ENCODE data around the gene ANXA4.

ANXA4 gene

GRCh38 chr2:69695850-69696216 lies 46.1 kb upstream of the ANXA4 start:
- DNase-seq (ENCODE audit: extremely low read depth, insufficient read length), result no peak
- Histone ChIP-seq H3K4me3 (replicated peaks; ENCODE audit: low read depth, low read length) (no peak overlapping the region), H3K27me3 (replicated peaks; ENCODE audit: control insufficient read depth, insufficient read depth, low read length) (no peaks in the 10 kb centered on the region), H3K36me3 (ENCODE audit: control insufficient read depth, insufficient read depth, low read length) (no peaks in the 10 kb centered on the region)
- TF ChIP-seq, protein P1, sequence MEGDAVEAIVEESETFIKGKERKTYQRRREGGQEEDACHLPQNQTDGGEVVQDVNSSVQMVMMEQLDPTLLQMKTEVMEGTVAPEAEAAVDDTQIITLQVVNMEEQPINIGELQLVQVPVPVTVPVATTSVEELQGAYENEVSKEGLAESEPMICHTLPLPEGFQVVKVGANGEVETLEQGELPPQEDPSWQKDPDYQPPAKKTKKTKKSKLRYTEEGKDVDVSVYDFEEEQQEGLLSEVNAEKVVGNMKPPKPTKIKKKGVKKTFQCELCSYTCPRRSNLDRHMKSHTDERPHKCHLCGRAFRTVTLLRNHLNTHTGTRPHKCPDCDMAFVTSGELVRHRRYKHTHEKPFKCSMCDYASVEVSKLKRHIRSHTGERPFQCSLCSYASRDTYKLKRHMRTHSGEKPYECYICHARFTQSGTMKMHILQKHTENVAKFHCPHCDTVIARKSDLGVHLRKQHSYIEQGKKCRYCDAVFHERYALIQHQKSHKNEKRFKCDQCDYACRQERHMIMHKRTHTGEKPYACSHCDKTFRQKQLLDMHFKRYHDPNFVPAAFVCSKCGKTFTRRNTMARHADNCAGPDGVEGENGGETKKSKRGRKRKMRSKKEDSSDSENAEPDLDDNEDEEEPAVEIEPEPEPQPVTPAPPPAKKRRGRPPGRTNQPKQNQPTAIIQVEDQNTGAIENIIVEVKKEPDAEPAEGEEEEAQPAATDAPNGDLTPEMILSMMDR (IDR thresholded peaks at IDR 0.05; ENCODE audit: insufficient read depth, low read length, poor library complexity, severe bottlenecking), result no peak

DNA sequence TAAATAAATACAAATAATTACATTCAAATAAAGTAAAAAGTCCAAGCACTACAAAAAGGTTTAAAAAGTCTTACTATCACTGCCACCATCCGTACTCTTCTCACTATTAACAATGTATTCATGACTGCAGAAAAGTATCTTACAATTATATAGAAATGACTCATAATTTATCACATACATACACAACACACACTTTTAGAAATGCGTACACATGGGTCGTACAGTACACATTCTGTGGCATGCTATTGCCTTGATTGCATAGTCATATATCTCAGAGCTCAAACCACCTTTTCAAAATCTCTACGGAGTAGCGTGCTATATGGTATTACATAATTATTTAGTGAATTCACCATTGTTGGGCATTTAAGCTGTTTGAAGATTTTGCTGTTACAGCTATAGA lies 41.6 kb upstream of the ANXA4 start:
- DNase-seq (ENCODE audit: extremely low read depth, insufficient read length), result no peak
- H3K27me3 ChIP-seq (replicated peaks; ENCODE audit: control insufficient read depth, insufficient read depth, low read length), result no peaks in the 10 kb centered on the region
- H3K4me3 ChIP-seq (replicated peaks; ENCODE audit: low read depth, low read length), result no peak overlapping the region
- no peaks in the 10 kb centered on the region for H3K36me3 ChIP-seq (ENCODE audit: control insufficient read depth, insufficient read depth, low read length)
- TF ChIP-seq, protein P1 (IDR thresholded peaks at IDR 0.05; ENCODE audit: insufficient read depth, low read length, poor library complexity, severe bottlenecking), result no peak

DNA sequence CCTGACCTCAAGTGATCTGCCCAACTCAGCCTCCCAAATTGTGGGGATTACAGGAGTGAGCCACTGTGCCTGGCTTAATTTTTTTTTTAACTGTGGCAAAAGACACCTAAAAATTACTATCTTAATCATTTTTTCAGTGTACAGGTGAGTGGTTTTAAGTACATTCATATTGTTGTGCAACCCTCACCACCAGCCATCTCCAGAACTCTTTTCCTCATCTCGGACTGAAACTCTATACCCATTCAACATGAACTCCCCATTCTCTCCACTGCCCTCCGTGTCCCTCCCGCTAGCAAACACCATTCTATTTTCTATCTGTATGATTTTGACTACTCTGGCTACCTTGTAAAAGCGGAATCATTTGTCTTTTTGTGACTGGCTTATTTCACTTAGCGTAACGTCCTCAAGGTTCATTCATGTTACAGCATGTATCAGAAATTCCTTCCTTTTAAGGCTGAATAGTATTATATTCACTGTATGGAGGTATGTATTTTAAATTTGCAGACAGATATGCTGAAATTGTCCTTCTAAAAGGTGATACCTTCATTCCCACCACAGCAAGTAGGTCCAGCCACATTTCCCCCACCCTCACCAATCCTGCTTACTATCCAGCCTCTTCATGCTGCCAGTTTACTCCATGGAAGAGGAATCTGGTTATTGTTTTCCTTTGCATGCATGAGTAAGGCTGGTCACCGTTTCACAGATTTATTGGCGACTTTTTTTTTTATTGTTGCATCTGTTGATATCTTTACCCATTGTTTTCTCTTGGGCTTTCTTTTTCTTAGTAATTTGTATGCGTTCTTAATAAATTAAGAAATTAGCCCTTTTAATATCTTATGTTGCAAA lies 40.6 kb upstream of the ANXA4 start:
- Histone ChIP-seq H3K27me3 (replicated peaks; ENCODE audit: control insufficient read depth, insufficient read depth, low read length) (no peaks in the 10 kb centered on the region), H3K36me3 (ENCODE audit: control insufficient read depth, insufficient read depth, low read length) (no peaks in the 10 kb centered on the region), H3K4me3 (replicated peaks; ENCODE audit: low read depth, low read length) (no peak overlapping the region)
- TF ChIP-seq, protein P1 (IDR thresholded peaks at IDR 0.05; ENCODE audit: insufficient read depth, low read length, poor library complexity, severe bottlenecking), result no peak
- no peak for DNase-seq (ENCODE audit: extremely low read depth, insufficient read length)

- no peak for DNase-seq (ENCODE audit: extremely low read depth, insufficient read length)
- TF ChIP-seq, protein P1 (IDR thresholded peaks at IDR 0.05; ENCODE audit: insufficient read depth, low read length, poor library complexity, severe bottlenecking), result no peak
- no peaks in the 10 kb centered on the region for H3K27me3 ChIP-seq (replicated peaks; ENCODE audit: control insufficient read depth, insufficient read depth, low read length)
- H3K4me3 ChIP-seq (replicated peaks; ENCODE audit: low read depth, low read length), result no peak overlapping the region
- no peaks in the 10 kb centered on the region for H3K36me3 ChIP-seq (ENCODE audit: control insufficient read depth, insufficient read depth, low read length)
Observed at GRCh38 chr2:69703189-69703588, 38.7 kb upstream of the ANXA4 start.

GRCh38 chr2:69704446-69704845 lies 37.5 kb upstream of the ANXA4 start:
- TF ChIP-seq, protein P1 (IDR thresholded peaks at IDR 0.05; ENCODE audit: insufficient read depth, low read length, poor library complexity, severe bottlenecking), result no peak
- Histone ChIP-seq H3K36me3 (ENCODE audit: control insufficient read depth, insufficient read depth, low read length) (no peaks in the 10 kb centered on the region), H3K27me3 (replicated peaks; ENCODE audit: control insufficient read depth, insufficient read depth, low read length) (no peaks in the 10 kb centered on the region), H3K4me3 (replicated peaks; ENCODE audit: low read depth, low read length) (no peak overlapping the region)
- DNase-seq (ENCODE audit: extremely low read depth, insufficient read length), result no peak

All from GM06990 (cell line).